Activated T-helper 1 cell treated with anti-CD3 and anti-CD28 coated beads, Interleukin-2, amount 50 U/mL, for 16 hours (primary cell): Measurements from ENCODE around the gene RBM6.
"Not testable (repeated sequence)": the region's sequence is repeated elsewhere in the genome, so short reads cannot be mapped to it uniquely, and the experiment has no call there.

Source experiments
- DNase-seq, 2 donors: peaks; one replicate each; pipeline ENCODE4 v3.0.0-alpha.2; 2020; ENCODE audit warnings: low read depth in 1 of 2, low spot score in 1 of 2

RBM6 gene, protein sequence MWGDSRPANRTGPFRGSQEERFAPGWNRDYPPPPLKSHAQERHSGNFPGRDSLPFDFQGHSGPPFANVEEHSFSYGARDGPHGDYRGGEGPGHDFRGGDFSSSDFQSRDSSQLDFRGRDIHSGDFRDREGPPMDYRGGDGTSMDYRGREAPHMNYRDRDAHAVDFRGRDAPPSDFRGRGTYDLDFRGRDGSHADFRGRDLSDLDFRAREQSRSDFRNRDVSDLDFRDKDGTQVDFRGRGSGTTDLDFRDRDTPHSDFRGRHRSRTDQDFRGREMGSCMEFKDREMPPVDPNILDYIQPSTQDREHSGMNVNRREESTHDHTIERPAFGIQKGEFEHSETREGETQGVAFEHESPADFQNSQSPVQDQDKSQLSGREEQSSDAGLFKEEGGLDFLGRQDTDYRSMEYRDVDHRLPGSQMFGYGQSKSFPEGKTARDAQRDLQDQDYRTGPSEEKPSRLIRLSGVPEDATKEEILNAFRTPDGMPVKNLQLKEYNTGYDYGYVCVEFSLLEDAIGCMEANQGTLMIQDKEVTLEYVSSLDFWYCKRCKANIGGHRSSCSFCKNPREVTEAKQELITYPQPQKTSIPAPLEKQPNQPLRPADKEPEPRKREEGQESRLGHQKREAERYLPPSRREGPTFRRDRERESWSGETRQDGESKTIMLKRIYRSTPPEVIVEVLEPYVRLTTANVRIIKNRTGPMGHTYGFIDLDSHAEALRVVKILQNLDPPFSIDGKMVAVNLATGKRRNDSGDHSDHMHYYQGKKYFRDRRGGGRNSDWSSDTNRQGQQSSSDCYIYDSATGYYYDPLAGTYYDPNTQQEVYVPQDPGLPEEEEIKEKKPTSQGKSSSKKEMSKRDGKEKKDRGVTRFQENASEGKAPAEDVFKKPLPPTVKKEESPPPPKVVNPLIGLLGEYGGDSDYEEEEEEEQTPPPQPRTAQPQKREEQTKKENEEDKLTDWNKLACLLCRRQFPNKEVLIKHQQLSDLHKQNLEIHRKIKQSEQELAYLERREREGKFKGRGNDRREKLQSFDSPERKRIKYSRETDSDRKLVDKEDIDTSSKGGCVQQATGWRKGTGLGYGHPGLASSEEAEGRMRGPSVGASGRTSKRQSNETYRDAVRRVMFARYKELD

DNA sequence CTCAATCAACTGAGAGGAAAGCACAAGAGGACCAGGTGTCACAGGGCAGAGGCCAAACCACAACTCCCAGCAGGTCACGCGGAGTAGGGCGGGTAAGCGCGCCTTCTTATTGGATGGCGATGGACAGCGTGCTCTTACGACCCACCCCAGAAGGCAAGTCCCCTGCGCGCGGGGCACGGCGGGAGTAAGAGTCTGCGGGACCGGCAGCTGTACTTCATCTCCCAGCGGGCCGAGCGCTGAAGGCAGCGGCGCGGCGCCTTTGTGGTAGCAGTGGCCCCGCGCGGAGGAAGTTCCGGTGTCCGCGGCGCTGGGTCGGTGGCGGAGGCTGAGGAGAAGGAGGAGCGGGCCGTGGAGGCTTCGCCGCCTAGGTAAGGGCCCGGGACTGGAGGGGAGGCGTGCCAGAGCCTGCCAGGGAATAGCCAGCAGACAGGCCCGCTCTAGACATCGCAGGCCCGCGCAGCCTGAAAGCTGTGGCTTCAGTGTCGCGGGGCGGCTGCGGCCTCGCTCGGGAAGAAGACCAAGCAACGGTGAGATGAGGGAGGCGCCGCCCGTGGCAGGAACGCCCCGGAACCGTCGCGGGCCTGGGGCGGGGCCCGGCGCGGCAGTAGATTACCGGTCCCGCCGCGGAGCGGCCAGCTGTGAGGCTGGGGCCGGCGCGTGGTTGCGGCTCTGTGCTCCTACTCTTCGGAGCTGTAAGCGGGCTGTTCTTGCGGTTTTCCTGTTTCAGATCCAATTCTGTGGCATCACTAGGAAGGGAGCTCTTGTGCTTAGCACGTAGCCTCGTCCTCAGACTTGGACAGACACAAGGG, at the start of gene RBM6:
Gene RBM6, plus strand, starts transcription at position 293 of the 809 bp plus-strand sequence. CDS start 22,492 bp downstream, outside the sequence.
- peak; percentile 83 to 90 for DNase-seq

DNA sequence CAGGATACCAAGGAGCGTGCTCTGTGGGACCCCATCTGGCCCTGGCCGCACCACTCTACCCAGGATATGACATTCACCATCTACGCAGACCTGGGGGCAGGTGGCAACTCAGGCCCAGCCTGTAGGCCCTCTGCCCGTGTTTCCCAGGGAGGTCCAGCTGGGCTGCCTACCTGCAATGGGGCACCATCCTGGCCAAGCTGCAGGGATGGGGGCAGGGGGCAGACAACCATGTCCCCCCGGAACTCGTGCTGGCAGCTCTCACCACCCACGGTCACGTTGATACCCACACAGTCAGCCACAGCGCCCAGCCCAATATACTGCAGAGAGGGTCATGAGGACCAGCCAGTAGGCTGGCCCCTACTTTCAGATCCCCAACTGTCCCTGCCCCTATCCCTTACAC, 44.2 kb upstream of the RBM6 start:
- DNase-seq = no peak

DNA sequence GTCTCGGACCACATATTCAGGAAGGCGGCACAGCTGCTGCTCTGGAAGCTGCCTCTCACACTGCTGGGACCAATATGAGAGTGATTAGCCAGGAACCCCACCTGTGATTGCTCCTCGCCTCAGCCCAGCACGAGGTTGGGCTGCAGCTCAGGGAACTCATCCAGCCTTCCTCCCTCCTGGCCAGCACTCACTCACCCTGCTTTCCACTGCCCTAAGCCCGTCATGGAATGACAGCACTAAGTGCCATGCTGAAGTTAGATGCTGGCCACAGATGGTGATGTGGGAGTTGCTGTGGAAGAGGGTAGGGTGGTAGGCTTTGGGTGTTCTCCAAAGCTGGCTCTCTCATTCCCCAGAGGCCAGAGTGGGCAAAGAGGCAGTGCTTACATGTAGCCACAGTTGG, 43.6 kb upstream of the RBM6 start:
- DNase-seq = no peak

DNA sequence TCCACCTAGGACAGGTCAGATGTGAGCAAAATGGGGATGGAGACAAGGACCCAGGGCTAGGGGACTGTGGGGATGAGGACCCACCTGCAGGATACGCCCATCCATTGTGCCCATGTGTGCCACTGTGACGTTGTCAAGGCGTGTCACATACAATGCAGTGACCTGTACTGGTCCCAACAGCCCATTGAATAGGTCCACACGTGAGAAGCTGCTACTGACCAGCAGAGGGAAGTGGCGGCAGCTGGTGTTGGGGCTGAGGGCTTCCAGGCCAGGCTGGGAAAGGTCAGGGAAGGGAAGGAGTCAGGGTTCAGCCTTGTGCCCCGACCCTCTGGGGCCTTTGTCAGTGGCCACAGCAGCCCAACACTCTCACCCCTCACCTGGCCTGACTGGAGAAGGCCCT, 41.0 kb upstream of the RBM6 start:
- no peak for DNase-seq

DNA sequence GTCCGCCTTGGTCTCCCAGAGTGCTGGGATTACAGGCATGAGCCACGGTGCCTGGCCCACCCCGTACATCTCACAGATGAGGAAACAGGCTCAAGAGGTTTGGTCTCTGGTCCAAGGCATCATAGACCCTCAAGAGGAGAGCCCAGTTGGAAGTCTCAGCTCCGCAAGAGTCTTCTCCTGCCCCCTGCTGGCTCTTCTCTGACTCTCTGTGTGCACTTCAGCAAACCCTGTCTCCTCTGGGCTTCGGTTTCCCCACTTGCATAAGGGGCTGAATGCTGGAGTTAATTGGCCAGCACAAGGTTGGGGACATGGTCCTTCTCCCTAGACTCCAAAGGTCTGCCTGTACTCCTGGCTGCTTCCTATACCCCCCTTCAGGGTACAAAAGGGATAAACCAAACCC, 40.1 kb upstream of the RBM6 start:
- no peak for DNase-seq

DNA sequence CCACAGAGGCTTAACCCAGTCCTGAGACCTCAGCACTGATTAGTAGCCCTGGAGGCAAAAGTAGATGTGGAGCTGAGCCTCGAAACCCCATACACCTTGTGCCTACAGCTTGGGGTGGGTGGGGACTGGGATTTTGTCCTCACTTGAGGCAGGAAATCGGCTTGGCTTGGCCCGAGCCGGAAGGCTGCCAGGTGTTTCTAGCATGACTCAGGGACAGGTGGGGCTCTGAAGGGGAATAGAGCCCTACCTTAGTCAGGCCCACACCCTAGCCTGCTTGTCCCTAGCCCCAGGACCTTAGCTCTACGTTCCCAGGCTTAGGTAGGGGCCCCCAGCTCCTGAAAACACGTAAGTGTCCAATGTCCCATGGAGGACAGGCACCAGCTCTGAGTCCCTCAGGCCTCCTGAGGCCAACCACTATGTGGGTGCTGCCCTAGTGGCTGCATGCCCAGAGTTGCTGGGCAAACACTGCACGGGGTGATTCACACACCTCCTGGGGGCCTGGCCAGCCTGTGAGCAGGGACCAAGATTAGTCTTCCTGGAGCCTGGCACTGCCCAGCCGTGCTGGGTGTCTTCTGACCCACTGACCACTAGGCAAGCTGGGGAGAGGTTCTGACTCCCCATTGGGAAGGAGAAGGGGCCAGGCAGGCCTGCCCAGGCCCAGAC, 39.3 kb upstream of the RBM6 start:
- DNase-seq = no peak

DNA sequence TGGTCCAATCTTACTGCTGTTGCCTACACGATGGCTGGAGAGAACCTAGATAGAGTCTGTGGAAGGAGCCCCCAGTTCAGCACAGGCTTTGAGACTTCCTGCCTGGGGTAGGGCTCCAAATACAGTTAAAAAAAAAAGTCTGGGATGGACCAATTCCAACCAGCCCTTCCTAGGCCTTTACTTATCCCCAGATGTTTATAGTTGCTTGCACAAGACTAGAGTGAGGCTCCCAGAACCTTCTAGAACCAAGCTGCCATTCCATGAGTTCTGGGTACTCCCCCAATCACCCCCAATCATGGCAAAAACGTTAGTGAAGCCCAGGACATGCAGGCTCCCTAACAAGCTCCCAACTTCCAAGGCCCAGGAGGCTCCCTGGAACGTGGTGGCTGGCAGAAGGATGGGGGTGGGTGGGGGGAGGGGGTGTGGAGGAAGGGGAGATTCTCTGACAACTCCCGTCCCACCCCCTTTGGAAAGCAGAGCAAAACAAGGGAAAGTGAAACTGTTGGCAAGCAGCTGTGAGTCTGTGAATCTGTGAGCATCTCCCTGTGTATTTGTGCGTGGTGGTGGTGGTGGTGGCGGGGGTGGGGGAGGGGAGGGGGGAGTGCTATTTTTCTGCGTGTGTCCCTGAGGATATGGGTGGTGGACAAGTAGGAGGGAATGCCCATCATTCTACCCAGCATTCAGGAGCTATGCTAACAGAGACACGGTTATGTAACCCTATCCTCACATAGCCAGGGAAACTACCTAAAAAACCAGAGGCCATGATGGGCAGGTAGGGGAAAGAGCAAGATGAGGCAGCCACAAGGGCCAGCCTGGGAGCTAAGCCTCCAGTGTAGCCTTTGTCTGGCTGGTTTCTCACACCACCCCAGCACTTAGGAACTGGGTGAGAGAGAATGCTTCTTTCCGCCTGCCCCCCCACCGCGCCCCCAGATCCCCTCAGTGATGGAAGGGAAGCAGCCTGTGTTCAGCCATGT, 38.3 kb upstream of the RBM6 start:
- no peak for DNase-seq

DNA sequence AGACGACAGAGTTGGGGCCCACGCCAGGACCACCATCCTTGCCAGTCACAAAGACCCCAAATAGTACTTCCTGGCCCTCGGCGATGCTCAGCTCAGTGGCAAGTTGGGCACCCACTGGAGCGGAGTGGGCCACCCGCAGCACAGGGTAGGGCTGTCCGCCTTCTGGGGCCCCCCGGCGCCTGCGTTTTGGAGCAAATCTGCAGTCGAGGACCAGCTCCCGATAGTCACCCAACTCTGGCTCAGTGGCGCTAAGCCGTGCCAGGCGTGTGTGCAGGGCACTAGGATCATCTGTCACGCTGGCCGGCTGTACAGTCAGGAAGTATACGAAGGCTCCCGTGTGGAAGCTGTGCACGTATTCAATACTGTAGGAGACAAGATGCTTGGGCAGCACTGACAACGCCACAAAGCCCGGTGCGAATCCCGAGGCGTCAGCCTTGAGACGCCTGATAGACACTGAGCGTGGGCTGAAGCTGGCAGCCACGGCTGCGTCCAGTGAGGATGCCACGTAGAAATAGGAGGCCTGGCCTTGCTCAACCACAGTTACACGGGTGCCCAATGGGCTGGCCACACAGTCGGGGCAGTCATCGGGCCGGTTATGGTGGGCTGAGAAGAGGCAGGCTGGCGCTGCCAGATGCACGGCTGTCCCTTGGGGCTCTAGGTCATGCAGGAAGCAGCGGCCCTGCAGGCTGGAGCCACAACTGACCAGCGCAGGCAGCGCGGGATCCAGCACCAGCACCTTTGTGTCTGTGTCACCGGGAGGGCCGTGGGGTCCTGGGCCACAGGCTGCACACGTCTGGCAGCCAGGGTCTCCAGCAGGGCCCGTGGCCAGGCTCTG, 37.2 kb upstream of the RBM6 start:
- DNase-seq = no peak

DNA sequence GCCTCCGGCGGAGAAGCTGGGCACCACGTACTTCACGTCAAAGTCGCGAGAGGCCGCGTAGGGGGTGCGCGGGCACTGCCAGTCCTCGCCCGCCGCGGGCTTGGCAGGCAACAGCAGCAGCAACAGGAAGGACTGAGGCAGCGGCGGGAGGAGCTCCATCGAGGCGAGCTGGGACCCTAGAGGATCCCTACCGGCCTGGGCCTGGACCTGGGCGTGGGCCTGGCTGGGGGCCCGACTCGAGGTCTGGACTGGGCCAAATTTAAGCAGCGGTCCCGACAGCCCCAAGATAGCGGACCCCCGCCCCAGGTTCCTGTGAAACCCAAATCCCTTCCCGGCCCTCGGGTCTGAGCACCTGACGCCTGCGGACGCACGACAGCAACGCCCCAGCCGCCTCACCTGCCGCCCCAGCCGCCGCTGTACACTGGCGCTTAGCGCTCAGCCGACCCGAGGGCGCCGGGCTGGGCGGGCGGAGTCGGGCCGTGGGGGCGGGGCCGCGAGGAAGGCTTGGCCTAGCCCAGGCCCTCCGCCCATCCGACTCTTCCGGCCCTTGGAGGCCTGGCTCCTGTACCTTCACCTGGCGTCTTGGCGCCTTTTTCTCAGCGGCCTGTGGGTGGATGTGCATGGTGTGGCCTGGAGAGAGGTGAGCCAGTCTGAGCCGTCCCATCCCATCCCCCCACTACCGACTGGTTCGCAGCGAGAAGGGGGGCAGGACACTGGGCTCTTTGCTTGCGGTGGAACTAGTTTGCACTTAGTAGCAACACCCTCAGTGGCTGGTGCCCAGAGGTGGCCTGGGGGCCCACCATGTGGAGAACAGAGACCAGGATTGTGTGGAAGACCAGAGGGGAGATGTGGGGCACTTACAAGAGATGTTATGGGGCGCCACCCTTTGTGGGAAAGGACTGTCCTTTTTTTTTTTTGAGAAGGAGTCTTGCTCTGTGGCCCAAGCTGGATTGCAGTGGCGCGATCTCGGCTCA, 36.2 kb upstream of the RBM6 start, which contains the start of gene MST1R:
Gene MST1R, minus strand, starts transcription at position 423 of the 974 bp plus-strand sequence. Its CDS starts 264 bp downstream, at position 159.
- peak; percentile 67 to 68 for DNase-seq

DNA sequence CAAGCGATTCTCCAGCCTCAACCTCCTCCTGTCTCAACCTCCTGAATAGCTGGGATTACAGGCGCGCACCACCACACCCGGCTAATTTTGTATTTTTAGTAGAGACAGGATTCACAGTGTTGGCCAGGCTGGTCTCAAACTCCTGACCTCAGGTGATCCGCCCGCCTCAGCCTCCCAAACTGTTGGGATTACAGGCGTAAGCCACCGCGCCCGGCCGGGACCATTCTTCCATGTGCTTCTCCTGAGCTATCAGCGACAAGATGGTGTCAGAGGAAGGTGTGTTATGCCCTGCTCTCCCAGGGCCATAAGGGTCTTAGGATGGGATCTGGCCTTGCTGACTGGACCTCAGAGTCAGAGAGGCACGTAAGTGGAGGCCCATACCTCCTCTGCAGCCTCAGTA, 35.5 kb upstream of the RBM6 start:
- DNase-seq = not testable (repeated sequence)

DNA sequence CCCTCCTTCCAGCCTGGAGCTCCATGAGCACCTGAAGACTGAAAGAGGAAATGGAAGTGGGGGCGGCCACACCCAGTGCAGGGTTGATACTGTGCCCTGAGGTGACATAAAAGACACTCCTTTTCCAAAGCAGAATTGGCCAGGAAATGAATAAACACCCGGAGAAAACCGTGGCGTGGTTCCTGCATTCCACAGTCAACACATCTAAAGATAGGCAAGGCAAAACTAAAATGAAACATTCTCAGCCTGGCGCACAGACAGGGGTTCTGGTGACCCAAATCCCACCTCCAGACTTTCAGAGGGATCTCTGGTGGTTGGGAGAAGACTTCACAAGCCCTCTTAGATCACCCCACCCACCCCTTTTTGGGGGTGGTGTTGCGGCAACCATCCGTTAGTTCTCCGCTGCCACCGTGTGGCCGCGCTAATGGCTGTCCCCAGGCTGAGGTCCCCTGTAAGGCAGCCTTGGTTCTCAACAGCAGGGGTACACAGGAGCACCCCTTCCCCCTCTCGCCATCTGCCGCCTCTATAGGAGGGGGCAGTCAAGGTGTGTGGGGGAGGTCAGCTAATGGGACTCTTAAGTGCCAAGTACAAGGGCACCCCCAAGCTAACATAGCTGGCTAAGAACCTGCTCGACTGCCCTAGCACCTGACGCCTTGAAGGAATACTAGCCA, 33.7 kb upstream of the RBM6 start:
- peak in 1 of 2 donors; percentile 11 for DNase-seq

DNA sequence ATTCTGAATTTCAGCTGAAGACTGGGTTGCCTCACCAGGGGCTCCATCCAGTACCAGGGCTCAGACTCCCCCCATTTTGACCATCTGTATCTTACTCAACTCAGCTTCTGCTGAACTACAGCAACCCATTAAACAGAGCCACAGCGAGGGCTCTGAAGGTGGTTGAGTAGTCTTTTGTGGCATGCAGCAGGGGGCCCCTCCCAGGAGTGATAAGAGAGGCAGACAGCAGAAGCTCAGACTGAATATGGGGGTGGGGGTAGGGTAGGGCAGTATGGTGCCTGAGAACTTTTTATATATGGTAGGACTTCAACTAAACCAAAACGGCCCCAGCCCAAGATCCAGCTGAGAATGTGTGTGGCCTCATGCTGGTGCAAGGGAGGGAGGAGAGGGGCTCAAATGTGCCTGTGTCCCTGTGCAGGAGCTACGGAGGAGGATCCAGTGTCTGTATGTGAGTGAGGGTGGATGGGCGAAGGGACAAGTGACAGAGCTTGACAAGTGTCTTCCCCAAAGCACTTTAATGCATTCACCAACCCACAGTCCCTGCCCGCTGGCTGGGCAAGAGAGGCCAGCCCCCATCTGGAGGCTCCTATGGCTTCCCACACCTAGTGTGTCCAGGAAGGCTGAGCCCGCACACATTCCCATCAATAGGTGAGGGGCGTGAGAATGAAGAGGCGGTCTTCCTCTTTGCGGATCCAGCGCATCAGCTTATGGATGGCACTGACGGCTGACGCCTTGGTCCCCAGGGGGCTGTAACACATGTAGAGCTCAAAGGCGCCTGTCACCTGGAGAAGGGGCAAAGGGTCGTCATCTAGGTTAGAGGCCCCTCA, 31.4 kb upstream of the RBM6 start:
- DNase-seq = no peak

DNA sequence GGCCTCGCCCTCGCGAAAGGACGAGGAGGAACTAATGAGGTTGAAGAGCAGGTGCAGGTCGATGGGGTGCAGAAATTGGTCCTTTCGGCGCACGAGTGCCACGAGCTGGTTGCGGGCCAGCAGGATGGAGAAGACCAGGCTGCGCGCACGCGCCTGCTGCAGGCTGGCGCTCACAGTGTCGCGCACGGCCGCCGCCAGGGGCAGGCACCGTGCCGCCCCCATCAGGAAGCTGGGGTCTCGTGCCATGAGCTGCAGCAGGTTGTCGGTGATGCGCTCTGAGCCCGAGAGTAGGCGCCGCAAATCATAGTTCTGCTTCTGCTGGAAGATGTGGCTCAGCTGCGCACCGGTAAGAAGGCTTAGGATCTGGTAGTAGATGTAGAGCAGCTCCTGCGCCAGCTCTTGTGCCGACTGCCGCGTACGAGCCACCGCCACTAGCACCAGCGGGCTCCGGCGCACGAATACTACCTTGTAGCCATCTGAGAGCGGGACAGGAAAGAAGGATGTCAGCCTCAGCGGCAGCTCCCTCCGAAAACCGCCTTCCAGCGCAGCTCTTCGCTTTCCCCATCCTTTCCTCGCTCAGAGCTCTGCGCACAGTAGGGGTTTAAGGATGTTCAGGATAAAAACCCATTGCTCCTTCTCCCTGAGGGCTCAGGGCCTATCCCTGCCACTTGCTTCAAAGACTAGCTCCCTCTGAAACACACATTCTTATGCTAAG, 29.4 kb upstream of the RBM6 start:
- DNase-seq = no peak

DNA sequence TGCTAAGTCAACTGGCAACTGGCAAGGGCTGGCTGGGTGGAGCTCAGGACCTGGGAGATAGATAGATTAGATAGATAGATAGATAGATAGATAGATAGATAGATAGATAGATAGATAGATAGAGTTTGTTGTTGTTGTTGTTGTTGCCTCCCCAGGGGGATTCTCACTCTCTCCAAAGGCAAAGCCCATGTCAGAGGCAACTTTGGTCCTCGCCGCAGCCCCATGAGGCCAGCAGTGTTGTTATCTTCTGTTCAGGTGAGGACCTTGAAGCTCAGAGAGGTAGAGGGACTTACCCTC, 28.9 kb upstream of the RBM6 start:
- DNase-seq = no peak

DNA sequence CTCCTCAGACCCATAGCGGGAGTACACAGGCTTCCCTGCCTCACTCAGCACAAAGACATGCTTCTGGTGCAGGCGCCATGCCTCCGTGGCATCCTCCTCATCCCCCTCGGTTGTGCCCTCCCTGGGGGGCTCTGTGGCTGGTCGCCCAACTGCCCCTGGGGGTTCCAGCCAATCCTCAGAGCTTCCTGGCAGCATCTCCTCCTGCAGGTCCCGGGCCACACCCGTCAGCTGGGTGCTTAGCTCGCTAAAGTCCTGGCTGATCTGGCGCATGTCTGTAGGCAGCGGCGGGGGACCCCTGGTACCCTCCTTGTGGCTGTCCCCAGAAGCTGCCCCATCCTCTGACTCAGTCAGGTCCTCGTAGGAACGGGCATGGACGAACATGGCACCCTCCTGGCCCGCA, 28.3 kb upstream of the RBM6 start:
- DNase-seq = no peak
